ENCODE results near the gene DXO.
"Not testable (repeated sequence)": the region's sequence is repeated elsewhere in the genome, so short reads cannot be mapped to it uniquely, and the experiment has no call there.

DXO gene

GRCh38 chr6:31971993-31972708 lies at the start of gene DXO:
Gene DXO (minus strand): TSS chr6:31972138. CDS start chr6:31971675, 463 bp downstream.
- DNase-seq: peak; percentile 92 to 99

- DNase-seq: not testable (repeated sequence)
Observed at GRCh38 chr6:32014547-32014946, 42.6 kb upstream of the DXO start, which contains the start of gene C4B. Gene C4B (plus strand): TSS chr6:32014795. CDS start chr6:32014846, 51 bp downstream.

GRCh38 chr6:32013738-32014137 lies 41.8 kb upstream of the DXO start:
- not testable (repeated sequence) for DNase-seq

- not testable (repeated sequence) for DNase-seq
Observed at GRCh38 chr6:32012941-32013617, 41.1 kb upstream of the DXO start.

GRCh38 chr6:32010856-32011530 lies 39.1 kb upstream of the DXO start:
- not testable (repeated sequence) for DNase-seq

- DNase-seq: not testable (repeated sequence)
Observed at GRCh38 chr6:32009537-32009936, 37.6 kb upstream of the DXO start.

- not testable (repeated sequence) for DNase-seq
Observed at GRCh38 chr6:32008616-32009015, 36.7 kb upstream of the DXO start.

- DNase-seq: not testable (repeated sequence)
Observed at GRCh38 chr6:32008037-32008436, 36.1 kb upstream of the DXO start.

- DNase-seq: not testable (repeated sequence)
Observed at GRCh38 chr6:32007086-32007485, 35.1 kb upstream of the DXO start.

GRCh38 chr6:32005991-32006529 lies 34.1 kb upstream of the DXO start:
- not testable (repeated sequence) for DNase-seq

GRCh38 chr6:32005538-32005880 lies 33.6 kb upstream of the DXO start:
- DNase-seq: not testable (repeated sequence)

- DNase-seq: not testable (repeated sequence)
Observed at GRCh38 chr6:32004864-32005537, 33.1 kb upstream of the DXO start.

GRCh38 chr6:32004393-32004792 lies 32.5 kb upstream of the DXO start:
- not testable (repeated sequence) for DNase-seq

- not testable (repeated sequence) for DNase-seq
Observed at GRCh38 chr6:32003301-32003700, 31.4 kb upstream of the DXO start.

GRCh38 chr6:32002546-32003268 lies 30.8 kb upstream of the DXO start:
- DNase-seq: not testable (repeated sequence)

GRCh38 chr6:31996385-31996784 lies 24.4 kb upstream of the DXO start:
- not testable (repeated sequence) for DNase-seq

GRCh38 chr6:31994421-31994820 lies 22.5 kb upstream of the DXO start:
- DNase-seq: not testable (repeated sequence)

GRCh38 chr6:31989363-31989762 lies 17.4 kb upstream of the DXO start:
- DNase-seq: not testable (repeated sequence)

- not testable (repeated sequence) for DNase-seq
Observed at GRCh38 chr6:31981744-31982143, 9.8 kb upstream of the DXO start, which contains the start of gene C4A. Gene C4A (plus strand): TSS chr6:31982057. CDS start chr6:31982108, 51 bp downstream.

- DNase-seq: not testable (repeated sequence)
Observed at GRCh38 chr6:31980998-31981397, 9.1 kb upstream of the DXO start.

- DNase-seq: not testable (repeated sequence)
Observed at GRCh38 chr6:31980195-31980876, 8.4 kb upstream of the DXO start.
